NCI-H2227 (cell line): ENCODE measurements around the gene HEXD.
"Not testable (repeated sequence)": the region's sequence is repeated elsewhere in the genome, so short reads cannot be mapped to it uniquely, and the experiment has no call there.

Experiments used
- DNase-seq: peaks from one replicate; lab custom pipeline; 2025; ENCODE audit not compliant: unreplicated experiment; lab: John Stamatoyannopoulos, UW

HEXD gene

GRCh38 chr17:82396601-82397435, 21.3 kb upstream of the HEXD start:
- DNase-seq, result no peak

GRCh38 chr17:82397449-82398335, 20.5 kb upstream of the HEXD start:
- DNase-seq, result no peak

GRCh38 chr17:82399041-82399441, 19.1 kb upstream of the HEXD start:
- no peak for DNase-seq

- DNase-seq, result no peak
These were observed 18.5 kb upstream of the HEXD start for GRCh38 chr17:82399601-82400101.

- no peak for DNase-seq
These were observed 17.9 kb upstream of the HEXD start for GRCh38 chr17:82400206-82400605.

GRCh38 chr17:82400830-82401229, 17.3 kb upstream of the HEXD start:
- DNase-seq, result no peak

GRCh38 chr17:82402865-82403264, 15.3 kb upstream of the HEXD start:
- DNase-seq, result no peak

GRCh38 chr17:82403662-82404660, 14.2 kb upstream of the HEXD start:
- DNase-seq, result no peak

GRCh38 chr17:82405051-82405450, 13.1 kb upstream of the HEXD start:
- no peak for DNase-seq

- DNase-seq, result no peak
These were observed 11.9 kb upstream of the HEXD start for GRCh38 chr17:82406131-82406671.

- DNase-seq, result no peak
These were observed 10.9 kb upstream of the HEXD start for GRCh38 chr17:82407255-82407654.

GRCh38 chr17:82408288-82408937, 9.7 kb upstream of the HEXD start:
- no peak for DNase-seq

GRCh38 chr17:82408938-82409318, 9.2 kb upstream of the HEXD start:
- DNase-seq, result no peak

GRCh38 chr17:82410014-82410716, 8.0 kb upstream of the HEXD start:
- DNase-seq, result no peak

GRCh38 chr17:82411396-82412053, 6.6 kb upstream of the HEXD start:
- DNase-seq, result no peak

GRCh38 chr17:82412081-82412480, 6.1 kb upstream of the HEXD start:
- DNase-seq, result not testable (repeated sequence)

GRCh38 chr17:82412535-82413520, 5.3 kb upstream of the HEXD start:
- no peak for DNase-seq
